ENCODE results near the gene PAPSS2. TPM values are rescaled to one million over a fixed set of nuclear protein-coding genes. Genes with fewer than 3 reads are reported as not detected.
"Not testable (repeated sequence)": the region's sequence is repeated elsewhere in the genome, so short reads cannot be mapped to it uniquely, and the experiment has no call there.

PAPSS2 gene
- total and polyA plus RNA-seq, 8 donors, result 1.3 to 17.3 (median 10.8) TPM

GRCh38 chr10:87744606-87745005 is 84.9 kb downstream of the PAPSS2 start:
- no peaks in the 10 kb centered on the region for H3K27me3 ChIP-seq
- 89 to 97% (median 92%) methylated on average over 2 of the region's 2 CpGs for WGBS, 5 donors
- TF ChIP-seq CTCF (IDR thresholded peaks at IDR 0.05) (no peak), POLR2A (IDR thresholded peaks at IDR 0.05) (no peak)
- intact Hi-C loops (cut with DNase I; ENCODE audit: low total_unique reads), result no loop called here
- H3K27ac ChIP-seq, result no peak overlapping the region
- H3K4me1 ChIP-seq, result no peaks in the 10 kb centered on the region
- peaks cover 0 to 18% (median 11%) of the 10 kb centered on the region in 4 donors for H3K36me3 ChIP-seq
- no peak for DNase-seq
- no peaks in the 10 kb centered on the region for H3K9me3 ChIP-seq
- no peak overlapping the region for H3K4me3 ChIP-seq

GRCh38 chr10:87746911-87747310 is 87.2 kb downstream of the PAPSS2 start:
- Histone ChIP-seq H3K4me1 (peaks cover 0 to 7% (median 0%) of the 10 kb centered on the region in 4 donors), H3K36me3 (peaks cover 0 to 18% (median 11%) of the 10 kb centered on the region in 4 donors), H3K27ac (no peak overlapping the region), H3K4me3 (no peak overlapping the region), H3K9me3 (no peaks in the 10 kb centered on the region), H3K27me3 (no peaks in the 10 kb centered on the region)
- TF ChIP-seq POLR2A (IDR thresholded peaks at IDR 0.05) (no peak), EP300 (IDR thresholded peaks at IDR 0.05) (no peak), CTCF (IDR thresholded peaks at IDR 0.05) (no peak), POLR2AphosphoS5 (IDR thresholded peaks at IDR 0.05) (no peak)
- no peak for DNase-seq
- WGBS, 5 donors, result 50 to 66% (median 59%) methylated on average over 4 of the region's 4 CpGs
- intact Hi-C loops (cut with DNase I; ENCODE audit: low total_unique reads), result no loop called here

GRCh38 chr10:87748244-87748643 is 88.6 kb downstream of the PAPSS2 start:
- DNase-seq; H3K27me3 ChIP-seq; H3K9me3 ChIP-seq; H3K4me1 ChIP-seq; intact Hi-C loops (cut with DNase I; ENCODE audit: low total_unique reads); H3K4me3 ChIP-seq; H3K27ac ChIP-seq: not testable (repeated sequence)
- H3K36me3 ChIP-seq, result peaks cover 0 to 18% (median 11%) of the 10 kb centered on the region in 4 donors
- WGBS, 5 donors, result 84 to 89% (median 86%) methylated on average over 4 of the region's 4 CpGs

GRCh38 chr10:87750001-87750671 is 90.5 kb downstream of the PAPSS2 start:
- H3K27ac ChIP-seq, result peak overlapping the region in 2 of 5 donors; percentile 4 to 21
- DNase-seq, result peak in 1 of 2 donors; percentile 14
- no peaks in the 10 kb centered on the region for H3K9me3 ChIP-seq
- no peak overlapping the region for H3K4me3 ChIP-seq
- peaks cover 6 to 26% (median 15%) of the 10 kb centered on the region in 4 donors for H3K36me3 ChIP-seq
- H3K4me1 ChIP-seq, result peaks cover 0 to 7% (median 0%) of the 10 kb centered on the region in 4 donors
- intact Hi-C loops (cut with DNase I; ENCODE audit: low total_unique reads), result no loop called here
- WGBS, 5 donors, result 58 to 72% (median 67%) methylated on average over 5 of the region's 5 CpGs
- TF ChIP-seq POLR2AphosphoS5 (IDR thresholded peaks at IDR 0.05) (no peak), POLR2A (IDR thresholded peaks at IDR 0.05) (no peak), EP300 (IDR thresholded peaks at IDR 0.05) (no peak), CTCF (IDR thresholded peaks at IDR 0.05) (no peak)
- H3K27me3 ChIP-seq, result no peaks in the 10 kb centered on the region

GRCh38 chr10:87750817-87751216 is 91.1 kb downstream of the PAPSS2 start:
- peaks cover 6 to 29% (median 19%) of the 10 kb centered on the region in 4 donors for H3K36me3 ChIP-seq
- no peaks in the 10 kb centered on the region for H3K9me3 ChIP-seq
- H3K27me3 ChIP-seq, result no peaks in the 10 kb centered on the region
- H3K27ac ChIP-seq, result peak overlapping the region in 1 of 5 donors; percentile 4
- intact Hi-C loops (cut with DNase I; ENCODE audit: low total_unique reads), result no loop called here
- H3K4me3 ChIP-seq, result no peak overlapping the region
- DNase-seq, result no peak
- H3K4me1 ChIP-seq, result peaks cover 0 to 7% (median 0%) of the 10 kb centered on the region in 4 donors
- TF ChIP-seq EP300 (IDR thresholded peaks at IDR 0.05) (no peak), POLR2A (IDR thresholded peaks at IDR 0.05) (no peak), POLR2AphosphoS5 (IDR thresholded peaks at IDR 0.05) (no peak), CTCF (IDR thresholded peaks at IDR 0.05) (no peak)
